LNCaP clone FGC (cell line): ENCODE measurements around the gene ZBTB20.

ENCODE experiments used
- DNase-seq: peaks from one replicate; pipeline ENCODE4 v3.0.0-alpha.2; 2011; ENCODE audit warnings: low read depth
- H3K4me3 ChIP-seq: 2 replicates; pipeline ENCODE4 v1.5.1; 2011; ENCODE audit warnings: mild to moderate bottlenecking, low read depth, low read length, control low read depth
- TF ChIP-seq, protein P1 (sequence below): IDR thresholded peaks from 2 replicates; pipeline ENCODE4 v1.5.1; 2012; ENCODE audit warnings: mild to moderate bottlenecking; ENCODE audit not compliant: control insufficient read depth, insufficient read depth; ENCODE audit errors: extremely low read depth

Gene ZBTB20

DNA sequence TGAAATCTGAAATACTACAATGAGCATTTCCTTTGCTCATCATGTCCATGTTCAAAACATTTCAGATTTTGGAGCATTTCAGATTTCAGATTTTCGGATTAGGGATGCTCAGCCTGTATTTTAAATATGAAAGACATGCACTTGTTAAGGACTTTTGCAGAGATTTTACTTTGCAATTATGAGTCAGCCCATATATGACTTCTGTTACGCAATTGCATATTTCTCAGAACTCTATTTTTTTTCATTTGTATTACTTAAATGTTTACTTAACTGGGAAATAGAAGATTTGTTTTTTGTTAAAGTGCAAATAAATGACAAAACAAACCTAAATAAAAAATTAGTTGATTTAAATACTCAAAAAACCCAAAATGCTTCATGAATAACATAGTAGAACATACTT is 376.2 kb downstream of the ZBTB20 start:
- no peak for DNase-seq
- H3K4me3 ChIP-seq: no peak overlapping the region
- TF ChIP-seq, protein P1, sequence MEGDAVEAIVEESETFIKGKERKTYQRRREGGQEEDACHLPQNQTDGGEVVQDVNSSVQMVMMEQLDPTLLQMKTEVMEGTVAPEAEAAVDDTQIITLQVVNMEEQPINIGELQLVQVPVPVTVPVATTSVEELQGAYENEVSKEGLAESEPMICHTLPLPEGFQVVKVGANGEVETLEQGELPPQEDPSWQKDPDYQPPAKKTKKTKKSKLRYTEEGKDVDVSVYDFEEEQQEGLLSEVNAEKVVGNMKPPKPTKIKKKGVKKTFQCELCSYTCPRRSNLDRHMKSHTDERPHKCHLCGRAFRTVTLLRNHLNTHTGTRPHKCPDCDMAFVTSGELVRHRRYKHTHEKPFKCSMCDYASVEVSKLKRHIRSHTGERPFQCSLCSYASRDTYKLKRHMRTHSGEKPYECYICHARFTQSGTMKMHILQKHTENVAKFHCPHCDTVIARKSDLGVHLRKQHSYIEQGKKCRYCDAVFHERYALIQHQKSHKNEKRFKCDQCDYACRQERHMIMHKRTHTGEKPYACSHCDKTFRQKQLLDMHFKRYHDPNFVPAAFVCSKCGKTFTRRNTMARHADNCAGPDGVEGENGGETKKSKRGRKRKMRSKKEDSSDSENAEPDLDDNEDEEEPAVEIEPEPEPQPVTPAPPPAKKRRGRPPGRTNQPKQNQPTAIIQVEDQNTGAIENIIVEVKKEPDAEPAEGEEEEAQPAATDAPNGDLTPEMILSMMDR: no peak

DNA sequence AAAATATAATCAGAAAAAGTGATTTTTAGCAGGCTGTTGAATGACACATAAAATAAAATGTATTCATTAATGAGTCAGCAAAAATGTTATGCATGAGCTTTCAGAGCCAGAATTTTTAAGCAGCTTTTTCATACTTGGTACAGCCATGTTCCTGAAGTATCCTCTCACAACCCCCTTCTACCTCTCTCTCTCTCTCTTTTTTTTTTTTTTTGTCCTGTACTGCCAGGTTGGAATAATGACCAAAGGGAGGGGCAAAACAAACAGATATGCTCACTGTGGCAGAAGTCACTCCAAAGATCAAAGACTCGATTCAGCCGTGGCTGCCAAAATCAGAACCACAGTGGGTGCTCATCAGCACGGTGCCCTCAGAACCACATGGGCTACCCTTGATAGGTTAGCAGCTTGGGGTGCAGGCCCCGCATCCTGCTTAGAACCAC is 383.0 kb downstream of the ZBTB20 start:
- TF ChIP-seq, protein P1: no peak
- DNase-seq: no peak
- H3K4me3 ChIP-seq: no peak overlapping the region

DNA sequence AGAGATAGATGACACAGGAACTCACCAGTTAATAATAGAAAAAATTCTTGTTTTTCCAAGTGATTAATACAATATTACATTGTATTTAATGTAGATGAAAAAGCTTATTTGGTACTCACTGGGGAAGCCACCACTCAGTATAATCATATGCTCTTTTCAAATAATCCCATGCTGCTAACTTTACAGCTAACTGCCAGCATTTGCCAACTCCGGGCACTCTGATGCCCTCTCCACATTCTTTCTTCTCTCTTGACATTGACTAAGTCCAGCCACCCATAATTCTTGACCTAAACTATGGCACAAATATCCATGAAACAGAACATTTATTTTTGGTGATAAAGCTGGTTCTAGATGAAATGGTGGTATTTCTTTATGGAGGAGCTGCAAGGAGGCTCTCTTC is 384.9 kb downstream of the ZBTB20 start:
- no peak for DNase-seq
- TF ChIP-seq, protein P1: no peak

DNA sequence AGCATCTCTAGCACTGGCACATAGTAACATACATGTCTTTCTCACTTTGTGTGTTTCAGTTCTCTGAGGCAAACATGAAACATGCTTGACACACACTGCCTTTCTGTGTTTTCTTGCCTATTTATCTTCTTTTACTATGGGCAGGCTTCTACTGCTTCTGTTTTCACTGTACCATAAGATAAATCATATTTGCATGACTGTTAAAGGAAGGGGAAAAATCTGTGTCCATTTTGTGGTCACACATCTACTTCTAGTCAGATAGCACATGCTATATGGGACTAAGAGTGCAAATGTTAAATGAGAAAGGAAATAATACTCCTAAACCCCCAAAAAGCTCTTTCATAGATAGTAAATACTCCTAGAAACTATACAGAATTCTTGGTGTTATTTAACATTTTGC is 386.4 kb downstream of the ZBTB20 start:
- TF ChIP-seq, protein P1: no peak
- no peak overlapping the region for H3K4me3 ChIP-seq
- DNase-seq: no peak

More for the DNA sequence above, 384.9 kb downstream of the ZBTB20 start:
- H3K4me3 ChIP-seq: no peak overlapping the region

DNA sequence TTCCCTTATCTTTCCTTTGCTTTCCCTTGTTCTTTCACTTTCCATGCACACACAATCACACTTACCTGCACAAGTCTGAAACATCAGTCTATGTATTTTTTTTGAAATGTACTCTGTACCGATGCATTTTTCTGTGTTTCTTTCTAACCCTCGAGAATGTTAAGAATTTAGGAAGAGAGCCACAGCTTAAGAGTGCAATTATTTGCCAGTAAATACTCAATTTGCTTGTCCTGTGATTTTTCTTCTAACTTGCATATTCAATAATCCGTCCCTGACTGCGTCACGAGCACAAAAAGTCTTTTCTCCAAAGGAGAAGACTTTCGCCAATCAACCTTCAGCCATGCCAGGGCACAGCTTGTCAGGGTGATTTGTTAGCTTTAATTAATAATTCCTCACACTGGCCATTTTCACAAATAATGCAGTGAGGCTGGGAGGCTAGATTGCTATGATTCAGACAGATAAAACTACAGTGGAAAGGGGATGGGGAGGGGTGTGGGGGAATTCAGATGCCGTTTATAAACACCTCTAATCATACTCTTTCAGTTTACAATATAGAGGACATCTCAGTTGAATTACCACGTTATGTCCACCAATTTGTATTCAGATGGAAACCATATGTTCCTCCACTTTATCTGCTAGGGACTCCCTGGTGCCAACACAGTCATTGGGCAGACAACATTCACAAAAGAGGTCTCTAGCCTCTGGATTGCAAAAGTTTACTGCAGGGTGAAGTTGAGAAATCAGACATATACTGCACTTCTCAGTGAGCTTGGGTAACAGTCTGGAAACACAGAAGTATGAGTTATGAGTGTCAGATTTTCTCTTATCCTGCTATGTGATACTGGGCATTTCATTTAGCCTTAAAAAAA is 388.0 kb downstream of the ZBTB20 start:
- no peak overlapping the region for H3K4me3 ChIP-seq
- DNase-seq: no peak
- TF ChIP-seq, protein P1: no peak

DNA sequence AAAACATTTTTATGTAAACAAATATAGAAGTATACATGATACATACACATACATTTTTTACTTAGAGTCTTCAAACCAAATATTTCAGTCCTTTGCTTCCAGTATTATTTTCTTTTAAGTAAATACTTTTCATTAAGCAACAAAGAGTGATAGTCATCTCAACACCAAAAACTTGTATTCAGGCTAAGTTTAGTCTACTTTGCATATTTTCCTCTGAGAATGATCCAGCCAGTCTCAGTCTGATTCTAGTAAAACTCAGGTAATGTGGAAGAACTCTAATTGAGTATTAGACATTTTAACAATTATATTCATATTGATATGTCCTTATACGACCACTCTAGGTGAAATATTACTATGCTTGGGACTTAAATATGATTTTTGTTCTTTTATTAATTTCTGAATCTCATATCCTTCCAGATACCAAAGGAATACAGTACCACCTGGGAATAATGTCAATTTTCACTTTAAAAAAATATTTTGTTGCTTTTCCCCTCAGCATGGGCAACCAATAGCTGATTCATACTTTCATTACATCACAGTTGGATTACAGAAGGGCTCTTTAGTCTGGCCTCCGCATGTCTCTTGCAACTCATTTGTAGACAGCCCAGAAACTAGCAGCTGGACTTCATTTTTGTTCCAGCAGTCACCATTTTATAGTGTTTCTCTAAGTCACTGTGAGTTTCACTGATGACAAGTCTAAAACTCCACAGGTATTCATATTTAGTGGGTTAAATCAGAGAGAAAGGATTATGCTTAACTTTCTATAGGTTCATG is 390.4 kb downstream of the ZBTB20 start:
- no peak for DNase-seq
- H3K4me3 ChIP-seq: no peak overlapping the region
- TF ChIP-seq, protein P1: no peak
